PC-9 (cell line): Measurements from ENCODE around the gene EDN2. TPM values are rescaled to one million over a fixed set of nuclear protein-coding genes. Genes with fewer than 3 reads are reported as not detected.

Source experiments
- BruUV-seq: library from RNA; stranded (reverse); fragments of 400-500 nt; replicated peaks from 2 replicates; lab custom pipeline; 2021; lab: Mats Ljungman, UMichigan
- CTCF ChIA-PET: fragments of 300-600 bp; sonication (Branson Sonifier 250); formaldehyde crosslinking; loops from one replicate; lab custom pipeline; 2022; ENCODE audit warnings: antibody characterized with exemption; lab: Charles Lee
- POLR2A ChIA-PET: fragments of 300-600 bp; sonication (Branson Sonifier 250); formaldehyde crosslinking; loops from one replicate; lab custom pipeline; 2022; ENCODE audit warnings: antibody characterized with exemption; ENCODE audit not compliant: unreplicated experiment; lab: Charles Lee
- DNase-seq, 2 experiments: peaks; one replicate each; pipeline versions ENCODE4 v3.0.0 to v3.0.0-alpha.2; 2015 to 2022; ENCODE audit warnings: mixed read lengths in 1 of 2
- H2AFZ ChIP-seq: fragments of 200-600 bp; sonication (generic); 2 replicates; pipeline ENCODE4 v1.8.1; 2017; ENCODE audit warnings: antibody characterized with exemption
- H3F3A ChIP-seq: fragments of 200-600 bp; sonication (generic); 2 replicates; pipeline ENCODE4 v1.8.1; 2017; ENCODE audit warnings: antibody characterized with exemption, mild to moderate bottlenecking, low read depth; ENCODE audit not compliant: insufficient read depth
- H3K27ac ChIP-seq: fragments of 200-600 bp; sonication (generic); 2 replicates; pipeline ENCODE4 v1.6.1; 2016; ENCODE audit warnings: mixed run types
- H3K27me3 ChIP-seq: fragments of 200-600 bp; sonication (generic); 2 replicates; pipeline ENCODE4 v1.6.1; 2016; ENCODE audit warnings: low read depth, mixed run types; ENCODE audit not compliant: insufficient read depth
- H3K36me3 ChIP-seq: fragments of 200-600 bp; sonication (generic); 2 replicates; pipeline ENCODE4 v1.6.1; 2016; ENCODE audit warnings: low read depth, mixed run types
- H3K4me1 ChIP-seq: fragments of 200-600 bp; sonication (generic); replicated peaks from 2 replicates; pipeline ENCODE4 v1.6.1; 2016; ENCODE audit warnings: mixed run types; ENCODE audit not compliant: insufficient read depth
- H3K4me2 ChIP-seq: fragments of 200-600 bp; sonication (generic); 2 replicates; pipeline ENCODE4 v1.6.1; 2017; ENCODE audit warnings: mixed run types
- H3K4me3 ChIP-seq: fragments of 200-600 bp; sonication (generic); 2 replicates; pipeline ENCODE4 v1.6.1; 2016; ENCODE audit warnings: mixed run types
- H3K79me2 ChIP-seq: fragments of 200-600 bp; sonication (generic); 2 replicates; pipeline ENCODE4 v1.6.1; 2017; ENCODE audit warnings: low read depth, mixed run types
- H3K9me2 ChIP-seq: fragments of 200-600 bp; sonication (generic); 2 replicates; pipeline ENCODE4 v1.8.1; 2017; ENCODE audit warnings: mild to moderate bottlenecking; ENCODE audit not compliant: insufficient read depth
- H3K9me3 ChIP-seq: fragments of 200-600 bp; sonication (generic); 2 replicates; pipeline ENCODE4 v1.8.1; 2016; ENCODE audit warnings: low read depth; ENCODE audit not compliant: insufficient read depth
- H4K20me1 ChIP-seq: fragments of 200-600 bp; sonication (generic); 2 replicates; pipeline ENCODE4 v1.8.1; 2017; ENCODE audit not compliant: insufficient read depth
- CTCF ChIP-seq: fragments of 200-600 bp; sonication (generic); conservative IDR thresholded peaks from 2 replicates; pipeline ENCODE4 v1.6.1; 2017; ENCODE audit warnings: mixed run types, antibody characterized with exemption, mild to moderate bottlenecking, moderate library complexity
- EZH2 ChIP-seq: fragments of 200-600 bp; sonication (generic); IDR thresholded peaks from 2 replicates; pipeline ENCODE4 v1.8.0; 2017; ENCODE audit warnings: antibody characterized with exemption, low read depth
- intact Hi-C: fragments of 100-400 bp; cut with micrococcal nuclease; formaldehyde crosslinking; loops from one replicate; pipeline ENCODE4 v1.10.0; 2022; ENCODE audit not compliant: unreplicated experiment
- total RNA-seq: library from RNA; stranded (reverse); gene quantifications from 2 replicates; pipeline ENCODE4 v1.2.3, GENCODE V29; 2021

The EDN2 gene
- total RNA-seq, 1 experiment from 2014 or later, result 0.48 TPM

GRCh38 chr1:41528726-41529605, 44.5 kb upstream of the EDN2 start:
- Histone ChIP-seq H3K36me3 (no peaks in the 10 kb centered on the region), H3K79me2 (no peaks in the 10 kb centered on the region), H3K27me3 (no peaks in the 10 kb centered on the region), H3K9me3 (no peaks in the 10 kb centered on the region), H3K4me2 (no peak overlapping the region), H3K4me3 (no peak overlapping the region), H3K4me1 (no peaks in the 10 kb centered on the region), H2AFZ (no peak overlapping the region), H3K9me2 (no peaks in the 10 kb centered on the region), H4K20me1 (no peaks in the 10 kb centered on the region), H3K27ac (no peak overlapping the region), H3F3A (peaks cover 7% of the 10 kb centered on the region; the same call in 1 of the 2 replicates)
- BruUV-seq, result no TSS peak
- DNase-seq, result no peak
- intact Hi-C loops, result no loop called here
- POLR2A ChIA-PET, result no interaction called here
- no peak for TF ChIP-seq CTCF
- no peak for TF ChIP-seq EZH2
- CTCF ChIA-PET, result no interaction called here

- intact Hi-C loops, result no loop called here
- Histone ChIP-seq H3K4me3 (no peak overlapping the region), H3K79me2 (no peaks in the 10 kb centered on the region), H3K4me1 (no peaks in the 10 kb centered on the region), H3K4me2 (no peak overlapping the region), H3K27ac (no peak overlapping the region), H4K20me1 (no peaks in the 10 kb centered on the region), H2AFZ (no peak overlapping the region), H3K9me3 (no peaks in the 10 kb centered on the region), H3K9me2 (no peaks in the 10 kb centered on the region), H3K36me3 (no peaks in the 10 kb centered on the region), H3F3A (peaks cover 7% of the 10 kb centered on the region; the same call in 1 of the 2 replicates), H3K27me3 (no peaks in the 10 kb centered on the region)
- ChIA-PET POLR2A (no interaction called here), CTCF (no interaction called here)
- TF ChIP-seq EZH2 (no peak), CTCF (no peak)
- BruUV-seq, result no TSS peak
- DNase-seq, result no peak
Observed at GRCh38 chr1:41528106-41528505, 43.6 kb upstream of the EDN2 start.

- no peaks in the 10 kb centered on the region for H3K27me3 ChIP-seq
- no peaks in the 10 kb centered on the region for H3K4me1 ChIP-seq
- no peak overlapping the region for H3K27ac ChIP-seq
- no peak for TF ChIP-seq EZH2
- TF ChIP-seq CTCF, result no peak
- no peaks in the 10 kb centered on the region for H3K9me3 ChIP-seq
- no peaks in the 10 kb centered on the region for H4K20me1 ChIP-seq
- ChIA-PET CTCF (no interaction called here), POLR2A (no interaction called here)
- H3K9me2 ChIP-seq, result no peaks in the 10 kb centered on the region
- intact Hi-C loops, result no loop called here
- H3K79me2 ChIP-seq, result no peaks in the 10 kb centered on the region
- peaks cover 7% of the 10 kb centered on the region; the same call in 1 of the 2 replicates for H3F3A ChIP-seq
- no peak overlapping the region for H3K4me2 ChIP-seq
- H3K4me3 ChIP-seq, result no peak overlapping the region
- no peak overlapping the region for H2AFZ ChIP-seq
- H3K36me3 ChIP-seq, result no peaks in the 10 kb centered on the region
- BruUV-seq, result no TSS peak
- DNase-seq, result no peak
Observed at GRCh38 chr1:41526956-41527561, 42.6 kb upstream of the EDN2 start.
